22Rv1 (cell line): ENCODE measurements around the gene PEX10.
A peak's percentile ranks its signal among the peaks of the same experiment; 100 is the strongest.

Experiments
- H3K27ac ChIP-seq: fragments of 450-650 bp; 2 replicates; pipeline ENCODE4 v1.5.1; 2017
- ZFX ChIP-seq: fragments of 450-650 bp; IDR thresholded peaks from 2 replicates; pipeline ENCODE4 v1.6.1; 2017; ENCODE audit warnings: antibody characterized with exemption, borderline replicate concordance
- TF ChIP-seq, protein P1 (sequence below): fragments of 450-650 bp; IDR thresholded peaks from 2 replicates; pipeline ENCODE4 v1.5.1; 2017; ENCODE audit warnings: mild to moderate bottlenecking

Gene PEX10

DNA sequence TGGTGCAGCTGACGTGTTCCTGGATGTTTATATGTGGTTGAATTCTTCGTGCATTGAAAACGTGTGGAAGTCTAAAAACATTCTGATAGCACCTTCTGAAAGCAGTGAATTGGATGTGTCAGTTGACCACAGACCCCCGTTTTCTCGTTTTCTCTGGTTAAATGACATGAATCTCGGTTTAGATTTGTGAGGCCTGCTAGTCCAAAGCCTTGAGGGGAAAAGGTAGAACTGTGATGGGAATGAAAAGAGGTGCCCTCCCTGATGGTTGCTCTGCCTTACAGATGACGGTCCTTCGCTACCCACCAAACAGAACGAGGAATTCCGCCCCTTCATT, 11.8 kb downstream of the PEX10 start:
- no peak overlapping the region for H3K27ac ChIP-seq
- no peak for TF ChIP-seq ZFX
- TF ChIP-seq, protein P1, sequence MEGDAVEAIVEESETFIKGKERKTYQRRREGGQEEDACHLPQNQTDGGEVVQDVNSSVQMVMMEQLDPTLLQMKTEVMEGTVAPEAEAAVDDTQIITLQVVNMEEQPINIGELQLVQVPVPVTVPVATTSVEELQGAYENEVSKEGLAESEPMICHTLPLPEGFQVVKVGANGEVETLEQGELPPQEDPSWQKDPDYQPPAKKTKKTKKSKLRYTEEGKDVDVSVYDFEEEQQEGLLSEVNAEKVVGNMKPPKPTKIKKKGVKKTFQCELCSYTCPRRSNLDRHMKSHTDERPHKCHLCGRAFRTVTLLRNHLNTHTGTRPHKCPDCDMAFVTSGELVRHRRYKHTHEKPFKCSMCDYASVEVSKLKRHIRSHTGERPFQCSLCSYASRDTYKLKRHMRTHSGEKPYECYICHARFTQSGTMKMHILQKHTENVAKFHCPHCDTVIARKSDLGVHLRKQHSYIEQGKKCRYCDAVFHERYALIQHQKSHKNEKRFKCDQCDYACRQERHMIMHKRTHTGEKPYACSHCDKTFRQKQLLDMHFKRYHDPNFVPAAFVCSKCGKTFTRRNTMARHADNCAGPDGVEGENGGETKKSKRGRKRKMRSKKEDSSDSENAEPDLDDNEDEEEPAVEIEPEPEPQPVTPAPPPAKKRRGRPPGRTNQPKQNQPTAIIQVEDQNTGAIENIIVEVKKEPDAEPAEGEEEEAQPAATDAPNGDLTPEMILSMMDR: no peak

DNA sequence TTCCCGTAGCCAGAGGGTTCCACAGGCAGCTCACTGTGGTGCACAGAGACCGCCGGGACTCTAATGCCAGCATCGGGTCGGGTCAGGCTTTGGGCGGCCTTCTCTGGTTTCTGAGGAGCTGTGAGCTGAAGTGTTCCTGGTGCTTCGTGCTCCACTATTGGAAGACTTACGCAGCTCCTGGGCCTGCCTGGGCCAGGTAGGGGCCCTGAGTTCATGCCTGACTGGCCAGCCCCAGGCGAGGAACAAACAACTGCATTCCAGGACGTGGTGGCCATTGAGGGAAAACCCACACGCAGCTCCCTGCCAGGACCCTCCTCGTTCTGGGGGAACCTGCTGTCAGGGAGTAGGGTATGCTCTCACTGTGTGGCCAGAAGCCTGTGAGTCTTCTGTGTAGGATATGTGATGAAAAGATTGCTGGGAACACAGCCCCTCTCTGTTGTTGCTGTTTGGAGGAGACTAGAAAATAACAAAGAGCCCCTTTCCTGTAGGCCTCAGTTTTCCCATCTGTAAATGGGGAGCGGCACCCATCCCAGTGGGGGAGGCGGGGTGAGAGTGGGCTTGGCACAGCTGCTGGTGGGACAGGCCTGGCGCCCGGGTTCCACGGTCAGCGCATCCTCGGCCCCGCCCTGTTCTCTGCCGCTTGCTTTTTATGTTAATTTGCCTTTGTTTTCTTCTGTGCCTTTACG, 12.3 kb downstream of the PEX10 start:
- no peak overlapping the region for H3K27ac ChIP-seq
- no peak for TF ChIP-seq ZFX
- TF ChIP-seq, protein P1: no peak

DNA sequence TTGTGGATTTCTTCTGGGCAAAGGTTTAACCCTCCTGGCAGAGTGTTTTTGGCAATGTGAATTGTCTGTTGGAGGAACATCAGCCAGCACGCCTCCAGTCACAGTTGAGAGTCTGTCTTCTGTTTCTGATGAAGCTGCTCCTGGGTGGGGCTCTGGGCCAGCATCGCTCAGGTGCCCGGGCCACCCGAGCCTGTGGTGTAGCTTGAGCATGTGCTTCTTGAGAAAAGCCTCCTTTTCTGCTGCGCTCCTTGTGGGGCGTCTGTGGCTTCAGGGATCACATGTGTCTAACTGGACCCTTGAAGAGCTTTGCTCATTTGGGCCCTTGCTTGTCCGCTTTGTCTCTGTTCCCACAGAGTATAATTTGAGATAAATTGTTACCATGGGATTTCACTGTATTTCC, 13.5 kb downstream of the PEX10 start:
- H3K27ac ChIP-seq: 0 out of 2 replicates have a peak overlapping the region, but pooled peaks have one; percentile 3
- TF ChIP-seq, protein P1: no peak
- TF ChIP-seq ZFX: no peak

DNA sequence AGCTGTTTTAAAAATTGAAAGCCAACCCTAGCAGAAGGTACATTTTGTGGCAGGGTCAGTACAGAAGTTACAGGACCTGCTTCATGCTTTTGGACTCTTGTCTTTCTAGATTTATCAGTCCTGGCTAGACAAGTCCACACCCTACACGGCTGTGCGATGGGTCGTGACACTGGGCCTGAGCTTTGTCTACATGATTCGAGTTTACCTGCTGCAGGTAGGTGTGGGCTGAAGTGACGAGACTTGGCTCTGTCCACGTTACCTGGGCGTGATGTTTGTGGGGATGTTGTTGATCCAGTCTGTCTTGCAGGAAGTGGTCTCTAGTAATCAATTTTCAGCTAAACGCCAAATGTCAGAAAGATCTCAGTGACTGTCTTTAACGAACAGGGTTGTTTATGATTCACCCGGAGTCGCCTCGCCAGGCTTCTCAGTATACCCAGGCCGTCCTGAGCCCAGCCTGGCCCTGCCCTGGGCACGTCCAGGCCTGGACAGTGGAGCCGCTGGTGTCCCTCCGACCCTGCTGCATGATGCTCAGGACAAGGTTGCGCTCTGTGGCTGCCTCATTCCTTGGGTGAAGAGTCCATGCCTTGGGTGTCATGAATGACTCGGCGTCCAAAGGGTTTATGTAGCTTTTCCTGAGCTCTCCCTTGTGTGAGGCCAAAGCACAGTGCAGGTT, 15.2 kb downstream of the PEX10 start:
- no peak overlapping the region for H3K27ac ChIP-seq
- TF ChIP-seq, protein P1: no peak
- no peak for TF ChIP-seq ZFX

DNA sequence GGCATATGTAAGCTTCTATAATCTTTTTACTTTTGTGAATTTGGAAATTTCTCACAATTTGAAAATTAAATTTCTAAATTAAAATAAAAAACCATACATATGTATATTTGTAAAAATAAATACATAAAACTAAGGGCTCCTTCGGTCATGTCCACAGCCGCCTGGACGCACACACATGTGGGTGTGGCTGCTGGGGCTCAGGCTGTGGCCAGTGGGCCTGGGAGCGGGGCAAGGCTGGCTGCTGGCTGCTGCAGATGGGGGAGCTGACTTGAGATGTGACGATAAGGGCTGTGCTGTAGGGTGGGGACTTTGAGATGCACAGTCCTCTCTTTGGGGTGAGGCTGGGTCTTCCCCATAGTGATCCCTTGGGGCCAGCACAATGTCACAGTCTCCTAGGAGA, 15.9 kb downstream of the PEX10 start:
- H3K27ac ChIP-seq: no peak overlapping the region
- TF ChIP-seq, protein P1: no peak
- TF ChIP-seq ZFX: no peak

DNA sequence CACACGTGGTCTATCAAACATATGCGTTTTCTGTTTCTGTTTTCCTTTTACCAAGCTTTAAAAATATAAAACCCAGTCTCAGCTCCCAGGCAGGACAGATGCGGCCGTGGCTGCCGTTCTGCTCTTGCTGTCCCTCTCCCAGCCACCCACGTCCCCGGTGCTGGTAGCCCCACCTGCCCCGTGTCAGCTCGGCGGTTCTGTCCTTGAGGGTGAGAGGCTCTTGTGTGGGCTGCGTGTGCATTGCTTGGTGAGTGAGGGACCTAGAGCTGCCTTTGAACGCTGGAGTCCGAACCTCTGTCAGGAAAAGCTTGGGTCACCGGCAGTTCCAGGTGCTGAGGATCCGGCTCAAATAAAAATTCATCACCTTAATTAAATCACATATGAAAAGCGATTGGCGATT, 16.3 kb downstream of the PEX10 start:
- TF ChIP-seq, protein P1: no peak
- no peak for TF ChIP-seq ZFX
- H3K27ac ChIP-seq: no peak overlapping the region

DNA sequence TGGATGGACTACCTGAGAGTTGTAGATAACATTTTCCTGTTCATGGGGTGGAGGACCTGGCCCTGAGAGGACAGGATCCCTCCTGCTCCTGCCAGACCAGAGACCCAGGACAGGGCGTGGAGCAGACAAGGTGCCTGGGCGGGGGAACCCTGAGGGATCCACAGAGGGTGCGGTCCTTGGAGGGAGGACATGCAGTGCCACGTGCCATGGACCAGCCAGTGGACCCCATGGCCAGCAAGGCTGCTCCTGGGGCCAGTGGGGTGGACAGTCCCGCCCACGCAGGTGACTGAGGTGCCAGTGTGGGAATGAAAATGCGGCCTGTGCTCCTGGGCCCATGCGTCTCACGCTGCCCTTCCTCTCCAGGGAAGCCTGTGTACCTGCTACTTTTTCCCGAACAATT, 17.1 kb downstream of the PEX10 start:
- H3K27ac ChIP-seq: peak overlapping the region; percentile 90
- no peak for TF ChIP-seq ZFX
- TF ChIP-seq, protein P1: no peak
